Endodermal cell (in vitro differentiated cells): ENCODE results near the gene ZNF469. TPM values are rescaled to one million over a fixed set of nuclear protein-coding genes. Genes with fewer than 3 reads are reported as not detected.

Experiments
- DNase-seq: peaks from one replicate; pipeline ENCODE4 v3.0.0-alpha.2; 2017
- H3K27ac ChIP-seq: 2 replicates; pipeline ENCODE4 v1.5.1; 2013; ENCODE audit warnings: mild to moderate bottlenecking, low read depth, low read length, moderate library complexity
- H3K27me3 ChIP-seq: 2 replicates; pipeline ENCODE4 v1.6.1; 2013; ENCODE audit warnings: mild to moderate bottlenecking, low read length, moderate library complexity; ENCODE audit not compliant: insufficient read depth, control insufficient read depth, poor library complexity, severe bottlenecking
- H3K36me3 ChIP-seq: 2 replicates; pipeline ENCODE4 v1.7.0; 2013; ENCODE audit warnings: mild to moderate bottlenecking, low read length, moderate library complexity; ENCODE audit not compliant: control insufficient read depth, insufficient read depth
- H3K4me1 ChIP-seq: one replicate; pipeline ENCODE4 v1.7.0; 2013; ENCODE audit warnings: low read length; ENCODE audit not compliant: control insufficient read depth, insufficient read depth
- H3K4me3 ChIP-seq: 2 replicates; pipeline ENCODE4 v1.5.1; 2013; ENCODE audit warnings: mild to moderate bottlenecking, low read length, moderate library complexity
- H3K9ac ChIP-seq: 2 replicates; pipeline ENCODE4 v1.6.1; 2013; ENCODE audit warnings: mild to moderate bottlenecking, low read length, moderate library complexity; ENCODE audit not compliant: poor library complexity, severe bottlenecking; ENCODE audit errors: extremely low read depth
- H3K9me3 ChIP-seq: 2 replicates; pipeline ENCODE4 v1.6.1; 2013; ENCODE audit warnings: mild to moderate bottlenecking, low read length, moderate library complexity; ENCODE audit not compliant: control insufficient read depth
- H3K27ac Mint-ChIP-seq: 2 replicates; pipeline ENCODE4 v1.8.0; 2020; ENCODE audit warnings: mixed read lengths
- H3K27me3 Mint-ChIP-seq: 2 replicates; pipeline ENCODE4 v1.8.0; 2021; ENCODE audit warnings: mild to moderate bottlenecking, mixed read lengths; ENCODE audit not compliant: insufficient read depth
- H3K36me3 Mint-ChIP-seq: 2 replicates; pipeline ENCODE4 v1.8.0; 2020; ENCODE audit warnings: low read depth, mixed read lengths
- H3K4me1 Mint-ChIP-seq: 2 replicates; pipeline ENCODE4 v1.8.0; 2020; ENCODE audit warnings: mixed read lengths
- H3K4me3 Mint-ChIP-seq: 2 replicates; pipeline ENCODE4 v1.8.0; 2020; ENCODE audit warnings: mild to moderate bottlenecking, moderate library complexity, mixed read lengths
- H3K9me3 Mint-ChIP-seq: 2 replicates; pipeline ENCODE4 v1.8.0; 2020; ENCODE audit warnings: mild to moderate bottlenecking, mixed read lengths
- CTCF ChIP-seq: fragments of 200-600 bp; sonication (generic); conservative IDR thresholded peaks from 2 replicates; pipeline ENCODE4 v1.5.0; 2021; ENCODE audit warnings: antibody characterized with exemption, mild to moderate bottlenecking
- WGBS, 2 experiments: methylation state at CpG; one replicate each; pipeline versions ENCODE4 v1.1.5 to v1.1.7; 2013; ENCODE audit warnings: missing lambda C conversion rate in 2 of 2, mixed read lengths in 1 of 2; ENCODE audit not compliant: insufficient coverage in 1 of 2, insufficient read length in 1 of 2; 5-methylcytosine and 5-hydroxymethylcytosine counted together
- total RNA-seq, 2 donors: library from RNA; stranded (reverse); fragmentation: NEBNext Ultra II Directional in 1 of 2; extraction: Animal tissue kit (Norgen Biotek cat#: 25700) in 1 of 2; gene quantifications; 2 replicates in 1 of 2; 3 replicates in 1 of 2; pipeline ENCODE4 v1.2.1, GENCODE V29; 2021

ZNF469 gene
- total RNA-seq, 2 donors from 2014 or later, result 0.68 to 4.7 TPM

- H3K4me1 ChIP-seq, result no peaks in the 10 kb centered on the region
- no peaks in the 10 kb centered on the region for H3K9me3 Mint-ChIP-seq
- no peaks in the 10 kb centered on the region for H3K9me3 ChIP-seq
- no peak overlapping the region for H3K4me3 ChIP-seq
- no peak overlapping the region for H3K4me3 Mint-ChIP-seq
- H3K27ac Mint-ChIP-seq, result no peak overlapping the region
- 92 to 94% methylated on average over 18 of the region's 18 CpGs for WGBS, 2 experiments
- no peak for TF ChIP-seq CTCF
- no peaks in the 10 kb centered on the region for H3K36me3 Mint-ChIP-seq
- H3K9ac ChIP-seq, result no peak overlapping the region
- no peaks in the 10 kb centered on the region for H3K4me1 Mint-ChIP-seq
- no peaks in the 10 kb centered on the region for H3K27me3 Mint-ChIP-seq
- no peaks in the 10 kb centered on the region for H3K36me3 ChIP-seq
- no peaks in the 10 kb centered on the region for H3K27me3 ChIP-seq
- H3K27ac ChIP-seq, result no peak overlapping the region
- no peak for DNase-seq
These were observed 36.1 kb downstream of the ZNF469 start for GRCh38 chr16:88418869-88419268.

GRCh38 chr16:88419790-88420189 is 37.0 kb downstream of the ZNF469 start:
- Histone ChIP-seq H3K36me3 (no peaks in the 10 kb centered on the region), H3K9me3 (no peaks in the 10 kb centered on the region), H3K9ac (no peak overlapping the region), H3K27me3 (no peaks in the 10 kb centered on the region), H3K27ac (no peak overlapping the region), H3K4me3 (no peak overlapping the region), H3K4me1 (no peaks in the 10 kb centered on the region)
- DNase-seq, result no peak
- Mint-ChIP-seq H3K4me3 (no peak overlapping the region), H3K4me1 (no peaks in the 10 kb centered on the region), H3K36me3 (no peaks in the 10 kb centered on the region), H3K27ac (no peak overlapping the region), H3K9me3 (no peaks in the 10 kb centered on the region), H3K27me3 (no peaks in the 10 kb centered on the region)
- no peak for TF ChIP-seq CTCF
- WGBS, 2 experiments, result 87 to 95% methylated on average over 8 to 10 of the region's 10 CpGs

DNA sequence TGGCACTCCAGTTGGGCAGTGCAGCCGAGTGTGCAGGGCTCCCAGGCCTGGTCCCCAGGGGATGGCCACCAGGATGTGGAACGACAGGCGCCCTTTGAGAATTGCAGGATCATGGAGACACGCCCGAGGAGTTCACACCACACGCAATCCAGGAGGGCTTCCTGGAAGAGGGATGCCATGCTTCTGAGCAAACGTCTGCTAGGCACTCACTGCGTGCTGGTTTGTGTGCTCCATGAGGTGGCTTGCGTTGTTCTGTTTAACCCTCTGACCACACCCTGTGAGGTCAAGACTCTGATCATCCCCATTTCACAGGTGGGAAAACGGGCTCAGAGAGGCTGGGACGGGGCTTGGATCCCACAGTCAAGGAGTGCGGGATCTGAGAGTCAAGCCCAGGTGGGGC is 37.7 kb downstream of the ZNF469 start:
- H3K27me3 Mint-ChIP-seq, result no peaks in the 10 kb centered on the region
- DNase-seq, result no peak
- no peaks in the 10 kb centered on the region for H3K4me1 ChIP-seq
- H3K4me3 Mint-ChIP-seq, result no peak overlapping the region
- no peaks in the 10 kb centered on the region for H3K36me3 Mint-ChIP-seq
- WGBS, 2 experiments, result 92 to 96% methylated on average over 11 to 12 of the region's 12 CpGs
- H3K9me3 ChIP-seq, result no peaks in the 10 kb centered on the region
- no peak overlapping the region for H3K9ac ChIP-seq
- no peaks in the 10 kb centered on the region for H3K4me1 Mint-ChIP-seq
- H3K9me3 Mint-ChIP-seq, result no peaks in the 10 kb centered on the region
- H3K36me3 ChIP-seq, result no peaks in the 10 kb centered on the region
- H3K4me3 ChIP-seq, result no peak overlapping the region
- H3K27ac ChIP-seq, result no peak overlapping the region
- TF ChIP-seq CTCF, result no peak
- no peaks in the 10 kb centered on the region for H3K27me3 ChIP-seq
- H3K27ac Mint-ChIP-seq, result no peak overlapping the region
